Cardiac muscle cell (in vitro differentiated cells and primary cell): ENCODE measurements around the gene NT5DC2. TPM values are rescaled to one million over a fixed set of nuclear protein-coding genes. Genes with fewer than 3 reads are reported as not detected.

ENCODE experiments used
- DNase-seq, 2 donors: peaks; one replicate each; pipeline versions ENCODE4 v3.0.0 to v3.0.0-alpha.2; 2010 to 2017; ENCODE audit warnings: low read depth in 1 of 2, low spot score in 1 of 2
- H3K27ac ChIP-seq: fragments of 200-600 bp; sonication (generic); 2 replicates; pipeline ENCODE4 v1.5.1; 2016
- H3K27me3 ChIP-seq: fragments of 200-600 bp; sonication (generic); 2 replicates; pipeline ENCODE4 v1.6.0; 2016; ENCODE audit warnings: control low read depth
- H3K36me3 ChIP-seq: fragments of 200-600 bp; sonication (generic); 2 replicates; pipeline ENCODE4 v1.5.1; 2016; ENCODE audit warnings: control low read depth
- H3K4me1 ChIP-seq: fragments of 200-600 bp; sonication (generic); 2 replicates; pipeline ENCODE4 v1.8.1; 2017; ENCODE audit warnings: low read depth, mild to moderate bottlenecking, mixed run types
- H3K4me3 ChIP-seq: fragments of 200-600 bp; sonication (generic); 2 replicates; pipeline ENCODE4 v1.5.1; 2016; ENCODE audit warnings: mild to moderate bottlenecking
- H3K9me3 ChIP-seq: fragments of 200-600 bp; sonication (generic); 2 replicates; pipeline ENCODE4 v1.5.1; 2017; ENCODE audit warnings: low read depth, mild to moderate bottlenecking, control low read depth
- CTCF ChIP-seq: IDR thresholded peaks from 2 replicates; pipeline ENCODE4 v1.5.1; 2012; ENCODE audit warnings: low read depth, mild to moderate bottlenecking, low read length
- polyA plus RNA-seq: library from polyadenylated mRNA; unstranded; fragments of >200 nt; fragmentation: Nextera tagmentation; extraction: Ambion mirVana; gene quantifications from 2 replicates; pipeline ENCODE4 v1.2.1, GENCODE V29; 2016
- total RNA-seq: library from RNA; depleted of rRNA; stranded (reverse); fragments of >200 nt; gene quantifications from 2 replicates; pipeline ENCODE4 v1.2.3, GENCODE V29; 2016

Gene NT5DC2
- total and polyA plus RNA-seq, 2 experiments from 2014 or later, result 120 to 233 TPM

DNA sequence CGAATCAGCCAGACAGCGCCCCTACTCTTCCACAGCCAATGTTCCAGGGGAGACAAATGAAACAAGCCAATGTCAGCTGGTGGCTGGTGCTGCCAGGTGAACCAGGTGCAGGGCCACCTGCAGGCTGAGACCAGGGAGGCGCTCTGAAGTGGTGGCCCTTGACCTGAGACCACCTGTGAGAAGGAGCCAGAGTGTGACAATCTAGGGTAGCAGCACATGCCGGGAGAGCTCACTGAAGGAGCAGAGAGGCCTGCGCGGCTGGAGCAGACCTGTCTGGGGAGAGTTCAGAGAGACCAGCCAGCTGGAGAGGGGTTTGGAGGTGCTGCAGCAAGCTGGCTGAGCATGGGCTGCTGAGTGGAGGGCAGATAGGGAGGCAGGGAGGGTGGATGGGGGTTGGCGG is 39.2 kb downstream of the NT5DC2 start:
- Histone ChIP-seq H3K36me3 (peaks cover 38% of the 10 kb centered on the region), H3K4me1 (no peaks in the 10 kb centered on the region), H3K9me3 (no peaks in the 10 kb centered on the region), H3K27me3 (no peaks in the 10 kb centered on the region), H3K4me3 (no peak overlapping the region), H3K27ac (peak overlapping the region; percentile 55)
- TF ChIP-seq CTCF, result no peak
- no peak for DNase-seq

DNA sequence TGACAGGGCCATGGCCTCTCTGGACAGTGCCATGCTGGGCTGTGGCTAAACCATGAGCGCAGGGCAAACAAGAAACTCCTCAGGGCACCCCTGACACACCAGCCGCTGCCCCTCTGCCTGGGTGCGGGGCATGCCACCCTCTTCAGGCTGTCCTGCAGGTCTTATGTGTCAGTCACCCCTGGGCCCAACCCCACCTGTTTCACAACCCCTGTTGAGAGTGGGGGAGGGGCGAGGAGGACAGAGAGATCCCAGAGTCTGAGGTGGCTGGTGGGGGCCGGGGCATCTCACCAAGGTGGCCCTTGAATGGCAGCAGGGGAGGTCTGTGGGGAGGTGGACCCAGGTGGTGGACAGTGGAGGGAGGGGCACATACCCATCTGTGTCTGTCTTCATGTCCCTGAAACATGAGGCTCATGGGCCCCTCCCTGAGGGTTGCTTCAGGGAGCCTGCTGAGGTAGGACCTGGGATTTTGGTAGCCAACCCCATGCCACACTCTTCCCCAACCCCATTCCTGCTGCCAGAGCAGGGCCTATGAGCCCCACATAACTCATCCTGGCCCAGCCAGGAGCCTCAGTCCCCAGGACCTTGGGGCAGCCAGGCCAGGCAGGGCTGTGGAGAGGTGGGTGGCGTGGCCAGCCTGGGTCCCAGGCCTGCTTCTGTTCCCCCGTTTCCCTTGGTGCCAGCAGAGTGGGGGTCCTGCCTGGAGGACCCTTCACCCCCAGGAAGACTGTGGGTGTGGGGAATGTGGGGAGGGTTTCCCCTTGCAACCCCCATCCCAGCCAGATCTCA is 40.2 kb downstream of the NT5DC2 start:
- H3K4me3 ChIP-seq, result no peak overlapping the region
- H3K9me3 ChIP-seq, result no peaks in the 10 kb centered on the region
- no peaks in the 10 kb centered on the region for H3K4me1 ChIP-seq
- no peak for TF ChIP-seq CTCF
- H3K27me3 ChIP-seq, result no peaks in the 10 kb centered on the region
- peaks cover 47% of the 10 kb centered on the region for H3K36me3 ChIP-seq
- peak overlapping the region; percentile 51 for H3K27ac ChIP-seq
- DNase-seq, result no peak

- Histone ChIP-seq H3K4me1 (no peaks in the 10 kb centered on the region), H3K4me3 (no peak overlapping the region), H3K9me3 (no peaks in the 10 kb centered on the region), H3K27me3 (no peaks in the 10 kb centered on the region), H3K27ac (no peak overlapping the region), H3K36me3 (peaks cover 55% of the 10 kb centered on the region)
- no peak for DNase-seq
- no peak for TF ChIP-seq CTCF
Observed at GRCh38 chr3:52492059-52492458, 41.6 kb downstream of the NT5DC2 start.

GRCh38 chr3:52490939-52491526 is 42.6 kb downstream of the NT5DC2 start:
- peak overlapping the region; percentile 62 for H3K27ac ChIP-seq
- peak in 1 of 2 donors; percentile 86 for DNase-seq
- no peaks in the 10 kb centered on the region for H3K9me3 ChIP-seq
- peaks cover 60% of the 10 kb centered on the region for H3K36me3 ChIP-seq
- no peak overlapping the region for H3K4me3 ChIP-seq
- no peak for TF ChIP-seq CTCF
- H3K27me3 ChIP-seq, result no peaks in the 10 kb centered on the region
- no peaks in the 10 kb centered on the region for H3K4me1 ChIP-seq

DNA sequence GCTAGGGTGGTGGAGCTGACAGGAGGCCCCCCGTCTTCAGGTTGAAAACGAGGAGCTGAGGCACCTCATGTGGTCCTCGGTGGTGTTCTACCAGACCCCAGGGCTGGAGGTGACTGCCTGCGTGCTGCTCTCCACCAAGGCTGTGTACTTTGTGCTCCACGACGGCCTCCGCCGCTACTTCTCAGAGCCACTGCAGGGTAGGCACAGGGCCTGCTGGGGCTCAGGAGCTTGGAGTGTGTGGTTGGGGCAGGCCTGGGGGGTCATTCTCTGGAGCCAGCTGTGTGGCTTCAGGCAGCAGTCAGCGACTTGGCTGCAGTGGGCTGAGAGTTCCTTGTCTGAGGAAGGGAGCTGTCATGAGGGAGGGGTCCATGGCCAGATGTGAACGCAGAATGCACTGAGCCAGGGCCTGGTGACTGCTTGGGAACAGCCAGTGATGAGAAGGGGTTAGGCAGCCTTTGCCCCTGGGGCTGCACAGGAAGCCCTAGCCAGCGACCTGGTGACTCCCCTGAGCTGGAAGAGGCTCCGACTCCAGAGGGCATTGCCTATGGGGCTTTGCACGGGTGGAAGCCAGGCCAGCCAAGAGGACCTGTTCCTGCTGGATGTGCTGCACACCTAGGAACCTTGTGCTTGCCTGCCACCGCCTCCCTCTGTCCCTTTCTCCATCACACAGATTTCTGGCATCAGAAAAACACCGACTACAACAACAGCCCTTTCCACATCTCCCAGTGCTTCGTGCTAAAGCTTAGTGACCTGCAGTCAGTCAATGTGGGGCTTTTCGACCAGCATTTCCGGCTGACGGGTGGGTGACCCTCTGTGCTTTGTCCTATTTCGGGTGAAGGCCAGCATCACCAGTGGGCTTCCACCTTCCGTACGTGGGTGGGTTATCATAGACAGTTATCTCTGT is 43.4 kb downstream of the NT5DC2 start:
- Histone ChIP-seq H3K4me1 (no peaks in the 10 kb centered on the region), H3K27ac (peak overlapping the region; percentile 62), H3K9me3 (no peaks in the 10 kb centered on the region), H3K4me3 (no peak overlapping the region), H3K36me3 (peaks cover 60% of the 10 kb centered on the region), H3K27me3 (no peaks in the 10 kb centered on the region)
- TF ChIP-seq CTCF, result no peak
- no peak for DNase-seq
